Keratinocyte (primary cell): ENCODE data around the gene FOXL2NB.

Experiments
- CTCF ChIP-seq, 3 experiments: IDR thresholded peaks in 1 of 3; conservative IDR thresholded peaks in 1 of 3; optimal IDR thresholded peaks in 1 of 3; 2 replicates in 2 of 3; 3 replicates in 1 of 3; pipeline versions ENCODE3 to v1.5.1; 2011; ENCODE audit warnings: low read length in 3 of 3, mild to moderate bottlenecking in 3 of 3, moderate library complexity in 2 of 3, control low read depth in 1 of 3, inconsistent platforms in 1 of 3; ENCODE audit not compliant: insufficient read depth in 2 of 3; ENCODE audit errors: extremely low read depth in 1 of 3
- EZH2 ChIP-seq: IDR thresholded peaks from one replicate; pipeline ENCODE4 v1.6.1; 2012; ENCODE audit warnings: inconsistent platforms, mild to moderate bottlenecking, low read length, moderate library complexity

GRCh38 chr3:138941259-138941885 is 5.6 kb upstream of the FOXL2NB start:
- TF ChIP-seq CTCF (optimal IDR thresholded peaks at IDR 0.05 in 1 of 3, IDR thresholded peaks at IDR 0.05 in 1 of 3, conservative IDR thresholded peaks at IDR 0.05 in 1 of 3; ENCODE audit: extremely low read depth in 1 of 3, insufficient read depth in 2 of 3, low read length in 3 of 3) (peak; percentile 32 to 67 (median 60)), EZH2 (no peak)
